ENCODE measurements around the gene BEX2.

BEX2 gene

GRCh38 chrX:103275947-103276567 lies 34.7 kb downstream of the BEX2 start:
- DNase-seq: no peak
- in situ Hi-C loops (cut with MboI; ENCODE audit: low pct_unique_long_range_greater_than_20kb, low sequenced_read_pairs): no loop called here

GRCh38 chrX:103274284-103274683 lies 36.5 kb downstream of the BEX2 start:
- no peak for DNase-seq
- in situ Hi-C loops (cut with MboI; ENCODE audit: low pct_unique_long_range_greater_than_20kb, low sequenced_read_pairs): no loop called here
